Stimulated activated memory B cell treated with anti-CD40 and anti-IgM and Interleukin-4, amounts not matched to agents 10 μg/mL and 1 μg/mL and 100 μg/mL, for 72 hours (primary cell): ENCODE data around the gene HID1.

Experiments used
- ATAC-seq: fragments of 150-1000 bp; cut with Tn5 transposase; 2 replicates; pipeline ENCODE4 v1.10.0; 2021
- H3K27ac Mint-ChIP-seq: one replicate; pipeline ENCODE4 v1.8.0; 2022; ENCODE audit warnings: mild to moderate bottlenecking, mixed read lengths
- H3K27me3 Mint-ChIP-seq: one replicate; pipeline ENCODE4 v1.8.0; 2022; ENCODE audit warnings: mixed read lengths
- H3K36me3 Mint-ChIP-seq: one replicate; pipeline ENCODE4 v1.8.0; 2022; ENCODE audit warnings: mixed read lengths
- H3K4me1 Mint-ChIP-seq: one replicate; pipeline ENCODE4 v1.8.0; 2022; ENCODE audit warnings: mixed read lengths
- H3K4me3 Mint-ChIP-seq: one replicate; pipeline ENCODE4 v1.8.0; 2022; ENCODE audit warnings: mild to moderate bottlenecking, moderate library complexity, mixed read lengths
- H3K9me3 Mint-ChIP-seq: one replicate; pipeline ENCODE4 v1.8.0; 2022; ENCODE audit warnings: mixed read lengths

The HID1 gene

GRCh38 chr17:74951680-74952421 is 20.7 kb downstream of the HID1 start:
- peaks cover 27% of the 10 kb centered on the region for H3K27me3 Mint-ChIP-seq
- no peak for ATAC-seq
- H3K4me3 Mint-ChIP-seq, result no peak overlapping the region
- H3K4me1 Mint-ChIP-seq, result no peaks in the 10 kb centered on the region
- H3K36me3 Mint-ChIP-seq, result no peaks in the 10 kb centered on the region
- H3K27ac Mint-ChIP-seq, result no peak overlapping the region
- H3K9me3 Mint-ChIP-seq, result no peaks in the 10 kb centered on the region

GRCh38 chr17:74951065-74951464 is 21.5 kb downstream of the HID1 start:
- Mint-ChIP-seq H3K4me1 (no peaks in the 10 kb centered on the region), H3K9me3 (no peaks in the 10 kb centered on the region), H3K4me3 (no peak overlapping the region), H3K36me3 (no peaks in the 10 kb centered on the region), H3K27me3 (peaks cover 27% of the 10 kb centered on the region), H3K27ac (no peak overlapping the region)
- no peak for ATAC-seq

DNA sequence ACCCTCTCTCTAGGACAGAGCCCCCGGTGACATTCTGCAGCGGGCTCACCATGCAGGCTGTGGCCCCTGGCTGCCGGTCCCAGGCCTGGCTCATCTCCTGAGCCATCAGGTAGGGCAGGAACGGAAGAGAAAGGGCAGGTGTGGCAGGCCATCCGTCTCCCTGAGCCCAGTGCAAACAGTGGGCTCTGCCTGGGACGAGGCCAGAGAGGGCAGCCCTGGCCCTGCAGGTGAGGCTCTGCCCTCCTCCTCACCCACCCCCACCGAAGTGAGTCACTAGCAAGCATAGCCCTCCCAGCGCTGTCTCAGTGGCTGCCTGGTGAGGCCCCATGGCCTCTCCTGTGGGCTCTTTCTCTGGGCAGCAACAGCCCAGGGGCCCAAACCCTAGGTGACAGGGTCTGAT is 22.4 kb downstream of the HID1 start:
- Mint-ChIP-seq H3K4me1 (peaks cover 5% of the 10 kb centered on the region), H3K36me3 (no peaks in the 10 kb centered on the region), H3K9me3 (no peaks in the 10 kb centered on the region), H3K27me3 (peaks cover 27% of the 10 kb centered on the region), H3K4me3 (no peak overlapping the region), H3K27ac (no peak overlapping the region)
- ATAC-seq, result no peak

DNA sequence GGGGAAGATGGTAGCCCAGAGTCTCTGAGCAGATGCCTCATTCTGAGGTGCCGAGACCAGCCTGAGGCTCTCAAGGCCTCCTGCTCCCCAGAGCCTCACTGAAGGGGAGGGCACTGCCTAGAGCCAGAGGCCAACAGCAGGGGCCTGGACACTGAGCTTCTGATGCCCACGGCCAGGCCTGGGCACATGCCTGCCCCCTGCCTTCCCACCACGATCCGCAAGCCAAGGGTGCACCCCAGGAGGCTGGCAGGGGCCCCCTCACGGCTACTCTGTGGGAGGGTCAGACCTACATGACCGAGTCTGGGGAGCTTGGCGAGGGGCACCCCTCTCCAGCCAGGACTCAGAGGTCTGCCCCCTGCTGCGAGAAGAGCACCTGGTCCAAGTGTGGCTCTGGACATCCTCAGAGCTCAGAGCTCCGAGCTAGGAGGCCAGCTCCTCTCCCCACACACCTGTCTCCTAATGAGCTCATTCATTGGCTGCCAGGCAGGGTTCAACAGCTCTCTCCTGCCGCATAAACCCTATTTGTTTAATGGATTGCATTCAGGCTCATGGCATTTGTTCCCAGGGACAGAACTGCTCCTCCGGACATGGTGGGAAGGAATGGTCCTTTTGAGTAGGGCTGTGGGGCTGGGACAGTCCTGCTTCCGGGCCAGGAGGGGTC is 23.0 kb downstream of the HID1 start:
- no peak for ATAC-seq
- Mint-ChIP-seq H3K27me3 (peaks cover 27% of the 10 kb centered on the region), H3K4me3 (no peak overlapping the region), H3K9me3 (no peaks in the 10 kb centered on the region), H3K36me3 (no peaks in the 10 kb centered on the region), H3K27ac (no peak overlapping the region), H3K4me1 (peaks cover 9% of the 10 kb centered on the region)

DNA sequence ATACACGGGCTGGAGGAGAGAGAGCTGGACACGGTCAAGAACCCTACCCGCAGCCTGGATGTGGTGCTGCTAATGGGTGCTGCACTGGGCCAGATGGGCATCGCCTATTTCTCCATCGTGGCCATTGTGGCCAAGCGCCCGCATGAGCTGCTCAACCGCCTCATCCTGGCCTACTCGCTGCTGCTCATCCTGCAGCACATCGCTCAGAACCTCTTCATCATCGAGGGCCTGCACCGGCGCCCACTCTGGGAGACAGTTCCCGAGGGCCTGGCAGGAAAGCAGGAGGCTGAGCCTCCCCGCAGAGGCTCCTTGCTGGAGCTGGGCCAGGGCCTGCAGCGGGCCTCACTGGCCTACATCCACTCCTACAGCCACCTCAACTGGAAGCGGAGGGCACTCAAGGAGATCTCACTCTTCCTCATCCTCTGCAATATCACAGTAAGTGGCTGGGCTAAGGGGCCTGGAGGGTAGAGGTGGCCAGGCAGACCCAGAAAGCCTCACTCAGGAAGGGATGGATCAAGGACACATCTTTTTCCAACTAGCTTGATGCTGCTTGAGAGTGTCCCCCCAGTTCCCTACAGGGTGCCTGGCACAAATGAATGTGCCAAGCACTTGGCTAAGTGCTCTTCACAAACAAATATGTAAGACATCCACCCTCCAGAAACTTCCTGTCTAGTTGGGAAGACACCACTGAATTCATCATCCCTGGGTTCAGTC is 25.4 kb downstream of the HID1 start:
- no peak overlapping the region for H3K27ac Mint-ChIP-seq
- H3K4me3 Mint-ChIP-seq, result no peak overlapping the region
- H3K36me3 Mint-ChIP-seq, result no peaks in the 10 kb centered on the region
- peaks cover 9% of the 10 kb centered on the region for H3K4me1 Mint-ChIP-seq
- no peaks in the 10 kb centered on the region for H3K9me3 Mint-ChIP-seq
- peaks cover 37% of the 10 kb centered on the region for H3K27me3 Mint-ChIP-seq
- no peak for ATAC-seq

DNA sequence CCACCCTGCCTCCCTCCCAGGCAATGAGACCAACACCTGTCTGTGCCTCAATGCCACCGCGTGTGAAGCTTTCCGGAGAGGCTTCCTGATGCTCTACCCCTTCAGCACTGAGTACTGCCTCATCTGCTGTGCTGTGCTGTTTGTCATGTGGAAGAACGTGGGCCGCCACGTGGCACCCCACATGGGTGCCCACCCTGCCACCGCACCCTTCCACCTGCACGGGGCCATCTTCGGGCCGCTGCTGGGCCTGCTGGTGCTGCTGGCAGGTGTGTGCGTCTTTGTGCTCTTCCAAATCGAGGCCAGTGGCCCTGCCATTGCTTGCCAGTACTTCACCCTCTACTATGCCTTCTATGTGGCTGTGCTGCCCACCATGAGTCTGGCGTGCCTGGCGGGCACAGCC is 25.9 kb downstream of the HID1 start:
- Mint-ChIP-seq H3K4me1 (peaks cover 9% of the 10 kb centered on the region), H3K27me3 (peaks cover 42% of the 10 kb centered on the region), H3K36me3 (no peaks in the 10 kb centered on the region), H3K4me3 (no peak overlapping the region), H3K9me3 (no peaks in the 10 kb centered on the region), H3K27ac (no peak overlapping the region)
- ATAC-seq, result no peak

DNA sequence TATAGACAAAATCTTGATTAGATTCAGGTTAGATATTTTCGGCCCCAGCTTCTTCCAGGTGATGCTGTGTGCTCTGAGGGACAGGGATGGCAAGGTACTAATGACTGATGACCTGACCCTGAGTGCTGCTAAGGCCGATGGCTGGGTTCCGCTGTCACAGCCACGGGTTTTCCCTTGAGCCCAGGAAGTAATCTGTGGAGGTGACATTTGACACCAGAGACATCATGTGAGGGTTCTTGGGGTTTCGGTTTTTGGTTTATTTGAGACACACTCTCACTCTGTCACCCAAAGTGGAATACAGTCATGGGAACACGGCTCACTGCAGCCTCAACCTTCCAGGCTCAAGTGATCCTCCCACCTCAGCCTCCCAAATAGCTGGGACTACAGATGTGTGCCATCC is 27.0 kb downstream of the HID1 start:
- no peaks in the 10 kb centered on the region for H3K9me3 Mint-ChIP-seq
- peaks cover 53% of the 10 kb centered on the region for H3K27me3 Mint-ChIP-seq
- H3K36me3 Mint-ChIP-seq, result no peaks in the 10 kb centered on the region
- peaks cover 9% of the 10 kb centered on the region for H3K4me1 Mint-ChIP-seq
- H3K27ac Mint-ChIP-seq, result peak overlapping the region; percentile 60
- ATAC-seq, result peak; percentile 74
- H3K4me3 Mint-ChIP-seq, result peak overlapping the region; percentile 45

DNA sequence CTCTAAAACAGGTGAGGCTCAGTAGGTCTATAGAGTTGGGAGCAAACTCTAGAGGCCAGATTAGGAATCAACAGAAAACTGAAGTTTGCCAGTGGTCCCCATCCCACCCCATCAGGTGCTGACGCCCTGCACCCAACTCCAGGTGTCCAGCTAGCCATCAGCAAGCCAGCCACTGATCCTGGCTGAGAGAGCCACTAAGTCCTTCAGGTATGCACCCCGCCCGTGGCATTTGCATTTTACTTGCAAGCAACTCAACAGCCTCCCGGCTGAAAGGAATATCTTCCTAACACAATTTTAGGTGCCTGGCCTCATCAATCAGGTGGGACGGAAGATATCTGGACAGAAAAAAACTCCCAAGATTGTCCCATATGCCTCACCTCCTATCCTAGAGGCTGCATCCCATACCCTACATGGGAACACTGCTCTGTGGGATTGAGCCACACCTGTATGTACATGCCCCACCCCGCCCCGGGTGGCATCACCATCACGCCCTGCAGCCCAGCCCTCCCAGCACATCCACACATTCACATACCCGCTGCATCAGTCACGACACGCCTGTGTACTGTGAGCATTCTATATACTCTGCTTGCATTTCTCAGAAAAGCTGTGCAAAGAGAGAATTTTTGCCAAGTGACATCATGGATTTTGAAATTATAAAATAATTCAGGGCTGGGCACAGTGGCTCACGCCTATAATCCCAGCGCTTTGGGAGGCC is 28.6 kb downstream of the HID1 start:
- Mint-ChIP-seq H3K4me3 (no peak overlapping the region), H3K27me3 (peaks cover 62% of the 10 kb centered on the region), H3K27ac (no peak overlapping the region), H3K9me3 (no peaks in the 10 kb centered on the region), H3K36me3 (no peaks in the 10 kb centered on the region), H3K4me1 (peaks cover 9% of the 10 kb centered on the region)
- no peak for ATAC-seq

GRCh38 chr17:74941128-74941725 is 31.3 kb downstream of the HID1 start:
- Mint-ChIP-seq H3K4me3 (no peak overlapping the region), H3K36me3 (no peaks in the 10 kb centered on the region), H3K27ac (no peak overlapping the region), H3K27me3 (peaks cover 73% of the 10 kb centered on the region), H3K4me1 (peaks cover 9% of the 10 kb centered on the region), H3K9me3 (no peaks in the 10 kb centered on the region)
- no peak for ATAC-seq

DNA sequence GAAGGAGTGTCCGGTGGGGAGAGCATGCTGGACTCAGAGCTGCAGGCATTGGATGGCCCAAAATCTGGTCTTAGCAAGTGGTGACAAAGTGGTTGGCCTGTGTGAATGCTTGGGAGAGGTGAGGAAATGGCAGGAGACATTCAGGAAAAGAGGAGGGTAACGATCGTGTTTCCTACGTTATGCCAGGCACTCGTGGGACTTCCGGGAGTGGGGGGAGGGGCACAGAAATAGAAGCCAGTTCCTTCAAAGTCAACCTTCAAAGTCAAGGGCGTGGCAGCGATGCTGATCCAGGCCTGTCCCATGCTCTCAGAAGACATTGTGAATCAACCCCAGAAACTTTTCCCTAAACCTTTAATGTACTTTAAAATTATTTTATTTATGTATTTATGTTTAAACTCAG is 33.0 kb downstream of the HID1 start:
- H3K4me1 Mint-ChIP-seq, result no peaks in the 10 kb centered on the region
- no peaks in the 10 kb centered on the region for H3K36me3 Mint-ChIP-seq
- H3K4me3 Mint-ChIP-seq, result no peak overlapping the region
- ATAC-seq, result no peak
- peaks cover 84% of the 10 kb centered on the region for H3K27me3 Mint-ChIP-seq
- H3K9me3 Mint-ChIP-seq, result no peaks in the 10 kb centered on the region
- no peak overlapping the region for H3K27ac Mint-ChIP-seq

DNA sequence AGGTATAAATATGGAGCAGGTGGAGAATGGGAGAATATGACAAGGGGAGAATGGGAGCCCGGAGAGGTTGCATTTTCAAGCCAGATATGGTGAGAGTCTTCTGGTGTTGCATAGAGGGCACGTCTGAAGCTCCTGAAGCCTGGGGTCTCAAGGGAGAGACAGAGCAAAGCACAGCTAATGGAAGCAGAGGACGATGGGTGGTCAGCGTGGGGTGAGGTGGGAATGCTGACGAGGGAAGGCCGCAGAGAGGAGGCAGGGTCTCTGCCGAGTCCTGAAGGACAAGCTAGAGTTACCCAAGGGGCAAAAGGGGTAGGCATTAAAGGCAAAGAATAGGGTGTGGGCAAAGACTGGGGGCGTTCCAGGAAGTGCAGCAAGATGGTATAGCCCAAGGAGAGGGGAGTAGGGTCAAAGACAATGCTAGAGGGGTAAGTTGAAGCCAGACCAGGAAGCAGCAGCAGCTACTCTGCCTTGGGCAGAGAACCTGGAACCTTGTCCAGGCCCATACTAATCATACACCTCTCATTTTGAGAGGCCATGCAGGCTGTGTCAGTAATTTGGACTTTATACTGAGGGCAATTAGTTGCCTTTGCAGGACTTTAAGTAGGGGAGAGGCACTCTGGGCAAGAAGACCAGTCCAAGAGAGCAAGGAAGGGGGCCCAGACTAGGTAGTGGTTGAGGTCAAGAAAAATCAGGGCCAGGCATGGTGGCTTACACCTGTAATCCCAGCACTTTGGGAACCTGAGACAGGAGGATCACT is 34.2 kb downstream of the HID1 start:
- no peaks in the 10 kb centered on the region for H3K4me1 Mint-ChIP-seq
- no peaks in the 10 kb centered on the region for H3K36me3 Mint-ChIP-seq
- peaks cover 86% of the 10 kb centered on the region for H3K27me3 Mint-ChIP-seq
- no peak overlapping the region for H3K27ac Mint-ChIP-seq
- H3K9me3 Mint-ChIP-seq, result no peaks in the 10 kb centered on the region
- no peak for ATAC-seq
- no peak overlapping the region for H3K4me3 Mint-ChIP-seq

DNA sequence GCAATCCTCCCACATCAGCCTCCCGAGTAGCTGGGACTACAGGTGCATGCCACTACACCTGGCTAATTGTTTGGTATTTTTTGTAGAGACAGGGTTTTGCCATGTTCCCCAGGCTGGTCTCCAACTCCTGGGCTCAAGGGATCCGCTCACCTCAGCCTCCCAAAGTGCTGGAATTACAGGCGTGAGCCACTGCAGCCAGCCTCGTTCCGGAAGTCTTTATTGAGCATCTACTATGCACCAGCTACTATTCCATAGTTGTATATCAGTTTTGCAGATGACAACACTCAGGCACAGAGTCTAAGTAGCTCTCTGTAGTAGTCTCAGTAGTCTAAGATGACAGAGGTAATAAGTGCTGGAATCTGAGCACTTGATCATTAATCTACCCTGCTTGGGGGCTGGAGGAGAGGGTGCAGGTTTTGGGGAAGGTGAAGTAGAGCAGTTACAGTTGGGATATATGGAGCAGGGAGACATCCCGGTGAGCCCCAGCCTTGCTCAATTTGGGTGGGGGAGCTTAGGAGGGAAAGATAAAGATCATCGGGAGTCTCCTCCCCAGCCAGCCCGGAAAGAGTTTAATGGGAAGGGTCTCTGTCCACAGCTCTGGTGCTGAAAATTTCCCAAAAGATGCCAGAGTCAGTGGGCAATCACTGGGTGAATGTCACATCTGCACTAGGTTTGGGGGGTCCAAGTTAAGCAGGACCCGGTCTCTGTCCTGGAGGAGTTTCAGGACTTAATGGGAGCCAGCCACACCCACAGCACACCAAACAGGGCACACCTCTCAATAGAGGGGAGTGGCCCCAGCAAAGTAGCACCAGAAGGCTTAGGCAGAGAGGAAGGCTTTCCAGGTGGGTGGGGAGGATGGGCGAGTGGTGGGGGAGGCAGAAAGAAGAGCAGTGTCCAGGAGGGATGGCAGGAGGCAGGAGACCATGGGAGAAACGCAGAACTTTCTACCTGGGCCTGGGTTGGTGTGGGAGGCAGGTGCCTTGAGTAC is 35.2 kb downstream of the HID1 start:
- Mint-ChIP-seq H3K36me3 (no peaks in the 10 kb centered on the region), H3K27me3 (peaks cover 86% of the 10 kb centered on the region), H3K4me3 (no peak overlapping the region), H3K27ac (no peak overlapping the region), H3K4me1 (no peaks in the 10 kb centered on the region), H3K9me3 (no peaks in the 10 kb centered on the region)
- no peak for ATAC-seq

DNA sequence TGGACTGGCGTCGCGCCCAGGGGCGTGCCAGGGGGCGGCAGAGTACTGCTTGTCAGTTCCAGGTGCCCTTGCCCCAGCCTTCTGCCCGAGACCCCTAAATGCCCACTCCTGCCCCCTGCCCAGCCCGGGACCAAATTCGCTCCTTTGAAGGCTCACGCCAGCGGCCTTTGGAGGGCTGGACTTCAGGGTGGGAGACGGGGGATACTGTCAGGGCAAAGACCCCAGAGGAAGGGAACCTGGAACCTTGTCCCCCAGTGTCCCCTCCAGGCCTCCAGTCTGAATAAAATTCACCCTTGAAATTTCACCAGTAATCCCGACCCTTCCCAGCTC is 36.1 kb downstream of the HID1 start:
- Mint-ChIP-seq H3K36me3 (no peaks in the 10 kb centered on the region), H3K27ac (no peak overlapping the region), H3K4me3 (no peak overlapping the region), H3K27me3 (peaks cover 85% of the 10 kb centered on the region), H3K4me1 (no peaks in the 10 kb centered on the region), H3K9me3 (no peaks in the 10 kb centered on the region)
- no peak for ATAC-seq
